ENCODE measurements around the gene PPP1R13B.

Gene PPP1R13B

DNA sequence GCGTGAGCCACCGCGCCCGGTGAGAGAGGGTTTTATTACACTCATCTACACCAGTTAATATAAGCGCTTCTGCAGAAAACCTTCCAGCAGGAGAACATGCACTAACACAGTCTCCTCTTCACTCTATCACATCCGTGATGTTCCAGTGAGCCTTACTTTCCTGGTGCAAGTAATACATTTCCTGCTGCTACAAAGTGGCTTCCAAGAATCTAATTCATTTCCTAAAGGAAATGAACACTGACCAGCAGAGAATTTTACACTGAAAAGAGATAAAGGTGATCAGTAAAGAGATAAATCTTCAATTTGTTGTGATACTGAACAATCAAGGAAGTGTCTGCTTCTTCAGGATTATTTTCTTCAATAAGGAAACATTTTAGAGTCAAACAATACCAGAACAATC lies 92.3 kb downstream of the PPP1R13B start:
- intact Hi-C loops (cut with micrococcal nuclease): no loop called here
- Mint-ChIP-seq H3K36me3 (ENCODE audit: low read depth) (no peaks in the 10 kb centered on the region), H3K27ac (no peak overlapping the region), H3K4me1 (ENCODE audit: low read depth) (peaks cover 4% of the 10 kb centered on the region), H3K4me3 (no peak overlapping the region), H3K27me3 (no peaks in the 10 kb centered on the region), H3K9me3 (no peaks in the 10 kb centered on the region)

DNA sequence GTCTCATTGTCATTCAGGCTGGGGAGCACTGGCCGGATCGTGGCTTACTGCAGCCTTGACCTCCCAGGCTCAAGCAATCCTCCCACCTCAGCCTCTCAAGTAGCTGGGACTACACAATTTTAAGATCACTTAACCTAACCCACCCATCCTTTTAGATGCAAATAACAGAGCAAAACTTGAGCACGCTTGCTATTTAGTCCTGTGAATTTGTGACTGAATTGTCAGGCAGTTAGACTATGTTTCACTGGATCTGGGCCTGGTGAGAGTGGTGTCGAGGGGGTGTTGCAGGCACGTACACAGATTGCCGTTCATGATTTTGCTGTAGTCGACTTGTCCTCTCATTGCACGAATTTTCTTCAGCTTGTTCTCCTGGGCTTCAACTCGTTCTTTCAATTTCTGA lies 93.6 kb downstream of the PPP1R13B start:
- Mint-ChIP-seq H3K27ac (no peak overlapping the region), H3K27me3 (no peaks in the 10 kb centered on the region), H3K4me3 (no peak overlapping the region), H3K9me3 (no peaks in the 10 kb centered on the region), H3K4me1 (ENCODE audit: low read depth) (peaks cover 4% of the 10 kb centered on the region), H3K36me3 (ENCODE audit: low read depth) (no peaks in the 10 kb centered on the region)
- intact Hi-C loops (cut with micrococcal nuclease): no loop called here

DNA sequence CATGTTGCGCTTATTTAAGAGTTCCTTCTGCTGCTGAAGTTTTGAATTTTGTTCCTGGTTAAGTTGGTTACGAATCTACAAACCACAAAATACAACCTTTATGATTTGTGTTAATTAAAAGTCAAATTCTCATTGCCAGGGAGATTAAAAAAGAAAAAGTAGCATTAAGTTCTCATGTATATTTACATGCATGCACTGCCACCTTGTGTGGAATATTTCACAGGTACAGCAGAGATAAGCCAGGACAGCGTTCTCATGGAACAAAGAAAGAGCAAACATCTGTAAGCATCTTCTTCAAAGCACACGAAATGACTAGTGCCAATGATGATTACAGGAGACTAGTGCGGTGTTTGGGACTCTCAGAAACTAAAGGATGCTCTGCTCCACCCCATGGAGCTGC lies 97.5 kb downstream of the PPP1R13B start:
- Mint-ChIP-seq H3K27ac (no peak overlapping the region), H3K4me3 (no peak overlapping the region), H3K9me3 (no peaks in the 10 kb centered on the region), H3K36me3 (ENCODE audit: low read depth) (no peaks in the 10 kb centered on the region), H3K27me3 (no peaks in the 10 kb centered on the region), H3K4me1 (ENCODE audit: low read depth) (peaks cover 24% of the 10 kb centered on the region)
- intact Hi-C loops (cut with micrococcal nuclease): no loop called here

DNA sequence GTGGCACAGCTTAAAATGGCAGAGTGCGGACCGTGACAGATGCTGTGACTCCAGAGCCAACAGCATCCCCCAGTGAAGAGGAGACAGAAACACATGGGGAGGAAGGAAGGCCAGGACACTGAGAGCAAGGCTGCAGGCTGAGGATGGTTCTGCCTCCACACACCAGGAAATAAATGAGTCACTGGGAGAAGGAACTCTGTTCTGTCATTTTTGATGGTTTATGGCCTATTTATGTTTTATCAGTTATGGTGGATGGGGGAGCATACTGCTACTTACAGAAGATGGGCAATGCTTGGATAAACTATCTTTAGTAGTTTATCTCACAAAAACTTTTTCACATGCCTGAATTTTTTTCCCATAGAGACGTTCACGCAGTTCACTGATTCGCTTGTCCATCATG lies 97.9 kb downstream of the PPP1R13B start:
- Mint-ChIP-seq H3K36me3 (ENCODE audit: low read depth) (no peaks in the 10 kb centered on the region), H3K27ac (no peak overlapping the region), H3K9me3 (no peaks in the 10 kb centered on the region), H3K4me3 (no peak overlapping the region), H3K27me3 (peaks cover 2% of the 10 kb centered on the region), H3K4me1 (ENCODE audit: low read depth) (peaks cover 24% of the 10 kb centered on the region)
- intact Hi-C loops (cut with micrococcal nuclease): no loop called here

DNA sequence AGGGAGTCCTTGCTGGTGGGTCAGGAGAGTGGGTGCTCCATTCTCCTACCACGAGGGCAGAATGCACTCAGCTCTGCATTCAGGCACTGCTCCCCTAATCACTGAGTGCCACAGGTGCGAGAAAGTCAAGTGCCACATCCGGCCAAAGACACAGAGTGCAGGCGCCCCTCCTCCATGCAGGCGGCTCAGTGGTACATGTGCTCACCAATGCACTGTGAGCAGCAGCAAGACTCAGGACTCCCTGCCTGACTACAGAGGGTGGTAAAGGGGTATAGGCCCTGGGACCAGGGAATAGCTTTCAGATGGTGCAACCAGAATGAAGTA lies 98.9 kb downstream of the PPP1R13B start:
- peaks cover 2% of the 10 kb centered on the region for H3K27me3 Mint-ChIP-seq
- peaks cover 24% of the 10 kb centered on the region for H3K4me1 Mint-ChIP-seq (ENCODE audit: low read depth)
- no peak overlapping the region for H3K4me3 Mint-ChIP-seq
- H3K27ac Mint-ChIP-seq: no peak overlapping the region
- intact Hi-C loops (cut with micrococcal nuclease): no loop called here
- H3K36me3 Mint-ChIP-seq (ENCODE audit: low read depth): no peaks in the 10 kb centered on the region
- no peaks in the 10 kb centered on the region for H3K9me3 Mint-ChIP-seq

DNA sequence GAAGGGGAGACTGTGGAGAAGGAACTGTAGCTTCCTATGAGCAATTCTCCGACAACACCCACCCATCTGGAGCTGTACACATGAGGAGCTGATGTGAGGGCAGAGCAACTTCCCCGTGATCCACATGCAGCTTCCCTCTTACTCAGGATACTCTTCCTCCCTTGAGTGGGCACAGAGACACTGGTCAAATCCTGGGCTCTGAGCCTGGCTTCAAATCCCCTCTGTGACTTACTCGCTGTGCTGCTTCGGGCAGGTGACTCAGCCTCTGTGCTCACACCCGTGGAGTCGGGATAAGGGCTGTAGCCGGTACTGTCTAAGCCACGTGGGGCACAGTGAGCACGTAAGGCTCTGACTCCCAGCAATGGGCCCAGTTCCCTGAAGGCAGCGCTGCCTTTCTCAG lies 100.7 kb downstream of the PPP1R13B start:
- H3K4me1 Mint-ChIP-seq (ENCODE audit: low read depth): peaks cover 21% of the 10 kb centered on the region
- no peak overlapping the region for H3K4me3 Mint-ChIP-seq
- no peaks in the 10 kb centered on the region for H3K36me3 Mint-ChIP-seq (ENCODE audit: low read depth)
- H3K9me3 Mint-ChIP-seq: no peaks in the 10 kb centered on the region
- intact Hi-C loops (cut with micrococcal nuclease): no loop called here
- H3K27ac Mint-ChIP-seq: peak overlapping the region; percentile 55
- peaks cover 2% of the 10 kb centered on the region for H3K27me3 Mint-ChIP-seq

DNA sequence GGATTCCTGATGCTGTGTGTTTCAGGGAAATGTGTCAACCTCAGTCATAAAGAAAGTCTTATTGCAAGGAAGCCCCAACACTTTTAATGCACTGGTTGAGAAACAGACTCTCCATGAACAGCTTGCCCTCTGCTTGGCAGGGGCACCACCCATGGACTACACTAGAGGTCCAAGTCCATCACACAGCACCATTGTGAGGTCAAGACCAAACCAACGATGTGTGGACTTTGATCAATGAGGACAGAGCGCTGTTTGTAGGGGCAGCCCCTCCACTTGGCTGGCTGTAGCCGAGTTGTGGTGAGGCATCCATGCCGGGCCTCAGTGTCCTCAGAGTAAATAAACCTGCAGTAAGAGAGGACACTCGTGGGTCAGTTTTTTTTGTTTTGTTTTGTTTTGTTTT lies 102.0 kb downstream of the PPP1R13B start:
- peaks cover 2% of the 10 kb centered on the region for H3K27me3 Mint-ChIP-seq
- intact Hi-C loops (cut with micrococcal nuclease): no loop called here
- H3K9me3 Mint-ChIP-seq: no peaks in the 10 kb centered on the region
- peaks cover 30% of the 10 kb centered on the region for H3K4me1 Mint-ChIP-seq (ENCODE audit: low read depth)
- H3K36me3 Mint-ChIP-seq (ENCODE audit: low read depth): no peaks in the 10 kb centered on the region
- no peak overlapping the region for H3K27ac Mint-ChIP-seq
- no peak overlapping the region for H3K4me3 Mint-ChIP-seq

DNA sequence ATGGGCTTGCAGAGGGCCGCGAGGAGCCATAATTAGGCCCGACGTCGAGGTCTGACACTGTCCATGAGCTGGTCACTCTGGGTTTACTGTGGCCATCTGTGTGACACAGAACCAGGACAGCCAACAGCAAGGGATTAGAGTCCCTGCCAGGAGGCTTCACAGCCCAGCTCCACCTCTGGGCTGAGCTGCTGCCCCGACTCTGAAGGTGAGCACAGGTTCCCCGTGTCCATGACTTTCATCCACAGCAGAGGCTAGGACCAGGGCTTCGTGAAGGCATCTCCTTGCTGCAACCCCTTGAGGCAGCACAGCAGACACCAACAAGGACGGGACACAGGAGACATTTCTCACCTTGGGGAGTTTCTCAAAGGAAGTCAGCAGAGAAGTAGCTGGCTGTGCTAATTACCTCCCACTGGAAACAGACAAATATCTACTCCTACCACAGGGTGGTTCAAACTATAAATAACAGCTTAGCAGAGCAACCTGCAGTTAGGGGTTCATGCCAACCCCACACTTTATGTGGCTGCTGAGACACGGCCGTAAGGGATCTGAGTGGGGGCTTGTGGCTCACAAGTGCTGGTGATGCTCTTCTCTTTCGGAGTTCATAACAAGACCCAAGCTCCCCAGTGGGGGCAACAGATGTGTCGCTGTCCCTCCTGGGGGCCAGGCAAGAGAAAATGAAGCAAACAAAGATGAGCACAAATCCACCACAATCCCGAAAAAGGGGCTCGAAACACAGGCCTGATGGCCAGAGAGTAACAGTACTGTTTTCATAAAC lies 102.6 kb downstream of the PPP1R13B start:
- peaks cover 2% of the 10 kb centered on the region for H3K27me3 Mint-ChIP-seq
- no peaks in the 10 kb centered on the region for H3K9me3 Mint-ChIP-seq
- H3K27ac Mint-ChIP-seq: no peak overlapping the region
- intact Hi-C loops (cut with micrococcal nuclease): no loop called here
- no peaks in the 10 kb centered on the region for H3K36me3 Mint-ChIP-seq (ENCODE audit: low read depth)
- H3K4me3 Mint-ChIP-seq: no peak overlapping the region
- H3K4me1 Mint-ChIP-seq (ENCODE audit: low read depth): peaks cover 30% of the 10 kb centered on the region

DNA sequence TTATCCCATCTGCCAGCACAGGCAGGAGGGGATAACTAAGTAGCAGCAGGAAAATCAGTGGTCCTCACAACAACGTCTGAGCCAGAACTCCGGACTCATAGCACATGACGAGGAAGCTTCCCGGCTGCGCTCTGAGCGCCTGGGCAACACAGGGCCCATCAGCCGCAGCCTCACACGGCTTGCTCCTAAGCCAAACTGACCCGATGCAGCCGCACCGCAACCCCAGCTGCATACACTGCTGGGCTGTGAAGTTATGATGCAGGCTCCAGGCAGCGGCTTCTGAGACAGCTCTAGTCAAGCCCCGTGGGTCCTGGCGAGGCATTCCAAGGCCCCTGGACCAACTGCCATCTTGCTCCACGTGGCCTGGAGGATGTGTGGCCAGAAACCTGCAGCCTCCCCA lies 103.7 kb downstream of the PPP1R13B start:
- no peaks in the 10 kb centered on the region for H3K36me3 Mint-ChIP-seq (ENCODE audit: low read depth)
- intact Hi-C loops (cut with micrococcal nuclease): no loop called here
- H3K4me3 Mint-ChIP-seq: no peak overlapping the region
- H3K27ac Mint-ChIP-seq: no peak overlapping the region
- no peaks in the 10 kb centered on the region for H3K9me3 Mint-ChIP-seq
- H3K27me3 Mint-ChIP-seq: peaks cover 2% of the 10 kb centered on the region
- H3K4me1 Mint-ChIP-seq (ENCODE audit: low read depth): peaks cover 30% of the 10 kb centered on the region

DNA sequence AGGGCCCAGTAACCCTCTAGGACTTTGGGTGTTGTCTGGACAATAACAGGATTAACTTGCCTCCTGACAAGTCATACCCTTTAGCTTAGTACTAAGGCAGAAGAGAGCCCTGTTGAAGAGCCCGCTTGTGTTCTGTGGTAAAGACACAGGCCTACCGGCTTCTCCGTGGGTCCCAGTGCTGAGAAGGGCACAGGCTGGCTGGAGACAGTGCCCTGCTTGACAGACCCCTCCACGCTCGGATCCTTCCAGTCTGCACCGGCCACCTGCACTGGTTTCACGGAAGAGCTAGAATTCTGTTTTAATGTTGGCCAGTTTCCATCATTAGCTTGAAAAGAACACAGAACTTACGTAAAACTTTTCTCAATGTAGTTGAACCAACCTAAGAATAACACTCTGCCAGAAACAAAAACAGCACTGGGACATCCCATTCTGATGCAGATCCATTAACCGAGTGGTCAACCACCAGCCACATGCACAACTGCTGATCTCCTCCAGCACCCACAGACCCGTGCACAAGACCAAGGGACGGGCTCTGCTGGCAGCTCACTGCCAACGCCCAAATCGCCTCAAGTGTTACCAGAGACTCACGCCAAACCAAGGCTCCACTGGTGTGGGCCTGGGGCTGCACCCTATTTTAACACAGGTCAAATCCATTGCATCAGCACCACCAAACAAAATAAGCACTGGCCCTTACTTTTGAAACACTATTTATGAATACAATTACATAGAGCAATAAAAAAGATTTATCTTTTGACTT lies 104.7 kb downstream of the PPP1R13B start:
- intact Hi-C loops (cut with micrococcal nuclease): no loop called here
- H3K36me3 Mint-ChIP-seq (ENCODE audit: low read depth): no peaks in the 10 kb centered on the region
- H3K27ac Mint-ChIP-seq: no peak overlapping the region
- H3K27me3 Mint-ChIP-seq: peaks cover 2% of the 10 kb centered on the region
- H3K4me1 Mint-ChIP-seq (ENCODE audit: low read depth): peaks cover 30% of the 10 kb centered on the region
- H3K4me3 Mint-ChIP-seq: no peak overlapping the region
- H3K9me3 Mint-ChIP-seq: no peaks in the 10 kb centered on the region

DNA sequence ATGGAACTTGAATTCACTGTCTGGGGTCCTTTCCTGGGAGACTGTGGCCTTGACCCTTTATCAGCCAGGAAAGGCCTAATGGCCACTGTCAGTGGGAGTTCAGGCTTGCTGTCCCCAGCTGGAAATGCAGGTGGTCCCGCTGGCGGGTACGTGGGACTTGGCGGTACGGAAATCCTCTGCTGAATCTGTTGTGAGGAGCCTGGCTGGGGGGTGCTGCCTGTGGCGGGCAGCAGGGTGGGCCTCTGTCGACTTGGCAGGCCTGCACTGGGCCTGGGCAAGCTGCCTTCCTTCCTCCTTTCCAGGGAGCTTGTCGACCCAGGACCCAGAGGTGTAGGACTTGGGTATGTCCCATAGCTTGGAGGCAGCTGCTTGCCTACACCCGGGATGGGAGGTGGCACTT lies 105.5 kb downstream of the PPP1R13B start:
- Mint-ChIP-seq H3K27me3 (peaks cover 2% of the 10 kb centered on the region), H3K27ac (no peak overlapping the region), H3K36me3 (ENCODE audit: low read depth) (no peaks in the 10 kb centered on the region), H3K4me1 (ENCODE audit: low read depth) (peaks cover 27% of the 10 kb centered on the region), H3K9me3 (no peaks in the 10 kb centered on the region), H3K4me3 (no peak overlapping the region)
- intact Hi-C loops (cut with micrococcal nuclease): no loop called here

DNA sequence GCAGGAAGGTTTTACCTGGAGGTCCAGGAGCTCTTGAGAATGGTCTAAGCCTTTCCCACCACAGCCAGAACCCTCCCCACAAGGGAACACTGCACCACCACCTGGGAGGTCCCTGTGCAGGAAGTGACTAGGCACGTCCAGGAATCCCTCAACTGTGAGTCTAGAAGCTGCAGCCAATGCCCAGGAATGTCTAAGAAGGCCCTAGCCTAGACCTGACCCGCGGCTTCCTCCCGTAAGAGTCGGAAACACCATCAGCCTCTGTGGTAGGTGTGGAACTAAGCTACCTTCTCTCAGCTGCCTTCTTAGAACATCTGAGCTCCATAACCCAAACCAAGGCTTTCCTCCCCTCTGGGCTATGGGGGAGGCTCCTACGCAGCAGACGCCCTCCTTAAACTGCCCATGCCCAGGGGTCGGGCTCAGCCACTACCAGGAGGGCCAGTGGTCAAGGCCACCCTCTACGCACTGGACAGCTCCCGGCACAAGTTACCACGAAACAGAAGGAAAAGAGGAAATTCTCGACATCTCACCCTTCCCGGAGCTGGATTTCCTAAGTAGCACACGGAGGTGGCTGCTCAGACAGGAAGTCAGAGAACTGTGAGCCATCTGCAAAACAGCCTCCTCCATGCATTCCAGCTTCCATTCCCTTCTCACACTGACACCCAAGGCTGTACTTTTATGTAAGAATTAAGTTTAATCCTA lies 106.2 kb downstream of the PPP1R13B start:
- no peak overlapping the region for H3K4me3 Mint-ChIP-seq
- peaks cover 19% of the 10 kb centered on the region for H3K4me1 Mint-ChIP-seq (ENCODE audit: low read depth)
- H3K27me3 Mint-ChIP-seq: peaks cover 2% of the 10 kb centered on the region
- H3K27ac Mint-ChIP-seq: no peak overlapping the region
- intact Hi-C loops (cut with micrococcal nuclease): no loop called here
- no peaks in the 10 kb centered on the region for H3K9me3 Mint-ChIP-seq
- no peaks in the 10 kb centered on the region for H3K36me3 Mint-ChIP-seq (ENCODE audit: low read depth)

DNA sequence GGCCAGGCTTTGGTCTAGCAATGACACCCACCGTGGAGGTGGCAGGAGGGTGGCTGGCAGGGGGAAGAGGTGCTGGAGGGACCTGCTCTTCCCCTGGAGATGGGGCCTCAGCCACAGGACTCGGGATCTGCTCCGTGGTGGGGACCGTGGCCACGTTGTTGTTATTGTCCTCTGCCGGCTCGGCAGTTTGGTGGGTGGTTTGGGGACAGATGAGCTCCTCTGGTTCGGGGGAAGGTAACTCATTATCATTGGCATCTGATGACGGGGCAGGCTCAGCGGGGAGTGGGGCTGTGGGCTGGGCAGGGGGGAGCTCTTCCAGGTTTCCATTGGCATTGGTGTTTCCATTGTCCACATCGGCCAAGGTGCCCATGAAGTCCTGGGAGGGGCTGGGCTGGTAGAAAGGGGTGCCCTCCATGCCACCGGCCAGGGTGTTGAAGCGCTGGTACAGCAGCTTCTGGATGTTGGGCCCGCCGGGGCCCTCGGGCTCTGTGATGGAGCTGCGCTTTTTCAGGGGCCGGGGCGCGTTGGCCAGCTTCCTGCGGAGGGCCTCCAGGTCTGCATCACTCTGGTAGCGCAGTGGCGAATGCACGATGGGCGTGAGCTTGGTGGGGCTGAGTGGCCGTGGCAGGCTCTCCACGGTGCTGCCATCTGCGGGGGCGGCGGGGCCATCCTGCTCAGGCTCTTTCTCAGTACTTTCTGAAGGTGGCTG lies 107.4 kb downstream of the PPP1R13B start:
- H3K9me3 Mint-ChIP-seq: no peaks in the 10 kb centered on the region
- peaks cover 5% of the 10 kb centered on the region for H3K36me3 Mint-ChIP-seq (ENCODE audit: low read depth)
- intact Hi-C loops (cut with micrococcal nuclease): no loop called here
- H3K27ac Mint-ChIP-seq: no peak overlapping the region
- H3K4me1 Mint-ChIP-seq (ENCODE audit: low read depth): peaks cover 10% of the 10 kb centered on the region
- no peak overlapping the region for H3K4me3 Mint-ChIP-seq
- H3K27me3 Mint-ChIP-seq: peaks cover 2% of the 10 kb centered on the region

DNA sequence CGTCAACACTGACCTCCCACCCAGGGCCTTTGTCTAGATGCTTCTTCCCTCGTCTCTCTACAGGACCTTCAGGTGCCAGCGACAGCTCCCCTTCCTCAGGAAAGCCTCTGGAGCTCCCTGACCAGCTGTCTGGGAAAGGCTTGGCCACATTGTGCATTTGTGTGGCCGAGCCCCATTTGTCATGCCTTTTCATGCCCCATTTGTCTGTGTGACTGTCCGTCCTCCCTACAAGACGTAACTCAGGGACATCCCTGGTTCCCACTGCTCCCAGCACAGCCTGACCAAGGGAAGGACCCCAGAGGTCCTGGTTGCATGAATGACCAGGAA lies 107.9 kb downstream of the PPP1R13B start:
- Mint-ChIP-seq H3K36me3 (ENCODE audit: low read depth) (peaks cover 10% of the 10 kb centered on the region), H3K27me3 (no peaks in the 10 kb centered on the region), H3K9me3 (no peaks in the 10 kb centered on the region), H3K4me1 (ENCODE audit: low read depth) (peaks cover 10% of the 10 kb centered on the region), H3K27ac (no peak overlapping the region), H3K4me3 (no peak overlapping the region)
- intact Hi-C loops (cut with micrococcal nuclease): no loop called here
